ENCODE measurements around the gene OTOG.

OTOG gene

GRCh38 chr11:17548444-17548843, 1.4 kb downstream of the OTOG start:
- no peaks in the 10 kb centered on the region for H4K20me1 ChIP-seq
- no peak overlapping the region for H3K4me3 ChIP-seq
- no peaks in the 10 kb centered on the region for H3K27me3 ChIP-seq
- no peaks in the 10 kb centered on the region for H3K9me3 ChIP-seq
- no peak overlapping the region for H3K9ac ChIP-seq
- H3K4me2 ChIP-seq, result no peak overlapping the region
- no peak for TF ChIP-seq Cebpa-rat (IDR thresholded peaks at IDR 0.05)
- H3K36me3 ChIP-seq, result no peaks in the 10 kb centered on the region
- peaks cover 15% of the 10 kb centered on the region for H3K4me1 ChIP-seq
- H3K27ac ChIP-seq, result no peak overlapping the region

DNA sequence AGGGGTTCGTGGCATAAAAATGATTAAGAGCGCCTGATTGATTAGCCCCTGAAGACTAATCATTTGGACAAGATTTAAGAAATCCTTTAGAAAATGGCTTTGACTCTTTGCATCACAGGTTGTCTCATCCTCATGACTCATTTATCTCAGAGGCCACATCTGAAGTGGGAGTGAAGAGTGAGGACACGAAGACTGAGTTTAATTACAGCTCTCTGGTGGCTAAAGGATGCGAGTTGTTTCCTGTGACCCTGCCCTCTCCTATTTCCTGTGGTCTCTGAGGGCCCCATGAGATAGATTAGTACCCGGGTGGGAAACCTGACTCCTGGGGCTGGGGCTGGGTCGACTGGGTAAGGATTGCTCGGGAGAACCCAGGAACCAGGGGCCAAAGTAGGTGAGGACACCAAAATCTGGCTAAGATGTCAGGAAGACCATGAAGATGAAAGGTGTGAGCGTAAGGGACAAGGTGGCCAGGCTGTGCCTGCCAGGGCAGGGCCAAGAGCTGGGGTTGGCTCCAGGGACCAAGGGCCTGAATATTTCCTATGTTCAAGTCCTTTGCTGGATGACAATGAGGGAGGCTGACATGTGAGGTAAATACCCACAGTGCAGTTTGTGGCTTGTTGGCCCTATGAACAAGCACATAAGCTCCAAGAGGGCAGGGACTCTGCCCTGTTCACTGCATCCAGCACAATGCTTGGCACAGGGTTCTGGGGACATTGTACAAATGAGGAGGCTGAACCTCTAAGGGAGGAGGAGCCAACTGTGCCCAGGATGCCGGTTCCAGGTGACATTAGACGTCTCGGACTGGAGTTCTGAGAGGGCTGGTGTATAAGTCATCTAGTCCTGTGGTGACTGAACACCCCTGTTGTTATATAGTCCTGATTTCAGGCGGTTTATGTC, 3.6 kb downstream of the OTOG start:
- Histone ChIP-seq H4K20me1 (no peaks in the 10 kb centered on the region), H3K27me3 (no peaks in the 10 kb centered on the region), H3K36me3 (no peaks in the 10 kb centered on the region), H3K27ac (no peak overlapping the region), H3K9me3 (no peaks in the 10 kb centered on the region), H3K4me2 (peak overlapping the region; percentile 50), H3K9ac (no peak overlapping the region), H3K4me3 (no peak overlapping the region), H3K4me1 (peaks cover 15% of the 10 kb centered on the region)
- no peak for TF ChIP-seq Cebpa-rat (IDR thresholded peaks at IDR 0.05)

- Histone ChIP-seq H3K27me3 (no peaks in the 10 kb centered on the region), H3K4me2 (no peak overlapping the region), H3K36me3 (no peaks in the 10 kb centered on the region)
These were observed 4.4 kb downstream of the OTOG start for GRCh38 chr11:17551347-17552040.

GRCh38 chr11:17552041-17552355, 4.9 kb downstream of the OTOG start:
- Histone ChIP-seq H3K9me3 (no peaks in the 10 kb centered on the region), H3K4me2 (no peak overlapping the region), H4K20me1 (no peaks in the 10 kb centered on the region), H3K4me1 (peaks cover 15% of the 10 kb centered on the region), H3K4me3 (no peak overlapping the region), H3K36me3 (no peaks in the 10 kb centered on the region), H3K9ac (no peak overlapping the region), H3K27me3 (no peaks in the 10 kb centered on the region), H3K27ac (no peak overlapping the region)
- no peak for TF ChIP-seq Cebpa-rat (IDR thresholded peaks at IDR 0.05)

More at GRCh38 chr11:17551347-17552040, 4.4 kb downstream of the OTOG start:
- H3K9me3 ChIP-seq, result no peaks in the 10 kb centered on the region
- no peak for TF ChIP-seq Cebpa-rat (IDR thresholded peaks at IDR 0.05)
- H3K4me3 ChIP-seq, result no peak overlapping the region
- H3K4me1 ChIP-seq, result peaks cover 15% of the 10 kb centered on the region
- no peaks in the 10 kb centered on the region for H4K20me1 ChIP-seq
- no peak overlapping the region for H3K27ac ChIP-seq
- no peak overlapping the region for H3K9ac ChIP-seq

- H3K4me2 ChIP-seq, result no peak overlapping the region
- no peaks in the 10 kb centered on the region for H3K9me3 ChIP-seq
- H3K36me3 ChIP-seq, result no peaks in the 10 kb centered on the region
- H3K4me3 ChIP-seq, result no peak overlapping the region
- H3K4me1 ChIP-seq, result peaks cover 15% of the 10 kb centered on the region
- no peaks in the 10 kb centered on the region for H3K27me3 ChIP-seq
- H3K27ac ChIP-seq, result no peak overlapping the region
- no peak for TF ChIP-seq Cebpa-rat (IDR thresholded peaks at IDR 0.05)
- no peaks in the 10 kb centered on the region for H4K20me1 ChIP-seq
- no peak overlapping the region for H3K9ac ChIP-seq
These were observed 5.6 kb downstream of the OTOG start for GRCh38 chr11:17552392-17553248.

DNA sequence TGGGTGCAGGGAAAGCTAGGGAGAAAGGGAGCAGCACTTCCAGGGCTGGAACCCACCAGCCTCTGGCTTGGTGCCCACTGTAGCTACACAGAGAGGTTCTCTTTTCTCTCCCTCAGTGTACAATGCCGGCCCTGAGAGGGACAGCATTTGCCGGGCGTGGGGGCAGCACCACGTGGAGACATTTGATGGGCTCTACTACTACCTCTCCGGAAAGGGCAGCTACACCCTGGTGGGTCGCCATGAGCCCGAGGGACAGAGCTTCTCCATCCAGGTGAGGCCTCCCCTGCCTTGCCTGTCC, 6.1 kb downstream of the OTOG start:
- Histone ChIP-seq H4K20me1 (no peaks in the 10 kb centered on the region), H3K36me3 (no peaks in the 10 kb centered on the region), H3K4me2 (no peak overlapping the region), H3K9me3 (no peaks in the 10 kb centered on the region), H3K4me3 (no peak overlapping the region), H3K27ac (no peak overlapping the region), H3K9ac (no peak overlapping the region), H3K4me1 (peaks cover 18% of the 10 kb centered on the region), H3K27me3 (no peaks in the 10 kb centered on the region)
- TF ChIP-seq Cebpa-rat (IDR thresholded peaks at IDR 0.05), result no peak

DNA sequence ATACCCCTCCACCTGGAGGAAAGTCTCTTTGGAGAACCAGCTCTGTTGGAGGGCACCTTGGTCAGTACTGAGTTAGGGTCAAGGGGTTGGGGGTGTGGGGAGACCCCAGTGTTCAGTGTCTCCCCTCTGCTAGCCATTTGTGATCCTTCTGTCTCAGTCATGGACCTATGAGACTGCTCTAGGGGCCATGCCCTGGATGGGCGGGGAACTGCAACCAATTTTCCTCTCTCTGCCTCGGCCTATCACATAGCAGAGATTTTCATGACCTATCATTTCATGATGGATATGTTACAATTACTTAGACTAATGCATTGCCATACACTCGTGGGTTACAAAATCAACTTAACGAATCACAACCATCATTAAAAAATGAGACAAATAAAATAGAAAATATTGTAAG, 7.4 kb downstream of the OTOG start:
- Histone ChIP-seq H3K4me2 (no peak overlapping the region), H3K4me1 (peaks cover 19% of the 10 kb centered on the region), H3K27me3 (no peaks in the 10 kb centered on the region), H3K27ac (no peak overlapping the region), H3K9me3 (no peaks in the 10 kb centered on the region), H3K36me3 (no peaks in the 10 kb centered on the region), H4K20me1 (no peaks in the 10 kb centered on the region), H3K9ac (no peak overlapping the region), H3K4me3 (no peak overlapping the region)
- no peak for TF ChIP-seq Cebpa-rat (IDR thresholded peaks at IDR 0.05)

- Histone ChIP-seq H3K9ac (no peak overlapping the region), H3K36me3 (no peaks in the 10 kb centered on the region), H3K27ac (no peak overlapping the region), H3K4me1 (peaks cover 6% of the 10 kb centered on the region), H3K27me3 (no peaks in the 10 kb centered on the region), H4K20me1 (no peaks in the 10 kb centered on the region), H3K4me3 (no peak overlapping the region), H3K4me2 (no peak overlapping the region), H3K9me3 (no peaks in the 10 kb centered on the region)
- TF ChIP-seq Cebpa-rat (IDR thresholded peaks at IDR 0.05), result no peak
These were observed 9.9 kb downstream of the OTOG start for GRCh38 chr11:17556999-17557398.

DNA sequence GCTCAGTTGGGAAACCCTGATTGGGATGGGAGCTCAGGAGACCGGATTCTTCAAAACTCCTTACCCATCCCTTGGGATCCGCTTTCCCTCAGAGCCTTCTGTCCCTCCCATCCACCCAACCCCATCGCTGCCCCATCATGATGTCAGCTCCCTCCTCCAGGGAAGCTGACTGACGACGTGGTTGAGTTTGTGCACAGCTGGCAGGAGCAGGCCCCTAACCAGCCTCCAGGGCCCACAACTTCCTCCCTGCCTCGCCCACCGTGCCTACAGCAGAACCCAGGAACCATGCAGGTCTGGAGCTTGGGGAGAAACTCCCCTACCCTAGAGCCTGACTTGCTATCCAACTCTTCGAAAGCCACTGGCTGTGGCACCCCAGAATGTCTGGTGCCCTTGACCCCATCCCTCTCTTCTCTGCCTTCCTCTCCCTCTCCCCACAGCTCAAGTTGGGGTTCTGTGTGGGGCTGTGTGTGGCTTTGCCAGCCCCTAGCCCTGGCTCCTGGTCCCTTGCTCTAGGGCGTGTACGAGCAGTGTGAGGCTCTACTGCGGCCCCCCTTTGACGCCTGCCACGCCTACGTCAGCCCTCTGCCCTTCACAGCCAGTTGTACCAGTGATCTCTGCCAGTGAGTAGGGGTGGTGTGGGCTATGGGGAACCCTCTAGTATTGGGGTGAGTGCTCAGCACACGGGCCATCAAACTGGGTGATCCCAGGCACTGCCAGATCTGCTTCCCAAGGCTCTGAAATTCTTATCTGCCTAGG, 11.1 kb downstream of the OTOG start:
- no peaks in the 10 kb centered on the region for H4K20me1 ChIP-seq
- no peaks in the 10 kb centered on the region for H3K36me3 ChIP-seq
- H3K4me1 ChIP-seq, result peaks cover 6% of the 10 kb centered on the region
- no peak for TF ChIP-seq Cebpa-rat (IDR thresholded peaks at IDR 0.05)
- no peak overlapping the region for H3K9ac ChIP-seq
- H3K27me3 ChIP-seq, result no peaks in the 10 kb centered on the region
- no peak overlapping the region for H3K27ac ChIP-seq
- H3K4me2 ChIP-seq, result peak overlapping the region; percentile 22; the same call in 1 of the 2 replicates
- H3K4me3 ChIP-seq, result no peak overlapping the region
- H3K9me3 ChIP-seq, result no peaks in the 10 kb centered on the region

All from BLaER1 (cell line).